MV-4-11 (cell line): ENCODE measurements around the gene WDSUB1.
A peak's percentile ranks its signal among the peaks of the same experiment; 100 is the strongest.

ENCODE experiments used
- DNase-seq: peaks from one replicate; lab custom pipeline; 2025; lab: John Stamatoyannopoulos, UW

WDSUB1 gene, protein sequence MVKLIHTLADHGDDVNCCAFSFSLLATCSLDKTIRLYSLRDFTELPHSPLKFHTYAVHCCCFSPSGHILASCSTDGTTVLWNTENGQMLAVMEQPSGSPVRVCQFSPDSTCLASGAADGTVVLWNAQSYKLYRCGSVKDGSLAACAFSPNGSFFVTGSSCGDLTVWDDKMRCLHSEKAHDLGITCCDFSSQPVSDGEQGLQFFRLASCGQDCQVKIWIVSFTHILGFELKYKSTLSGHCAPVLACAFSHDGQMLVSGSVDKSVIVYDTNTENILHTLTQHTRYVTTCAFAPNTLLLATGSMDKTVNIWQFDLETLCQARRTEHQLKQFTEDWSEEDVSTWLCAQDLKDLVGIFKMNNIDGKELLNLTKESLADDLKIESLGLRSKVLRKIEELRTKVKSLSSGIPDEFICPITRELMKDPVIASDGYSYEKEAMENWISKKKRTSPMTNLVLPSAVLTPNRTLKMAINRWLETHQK

GRCh38 chr2:159285929-159286708 is at the start of gene WDSUB1:
Gene WDSUB1 (minus strand): TSS chr2:159286703. CDS start chr2:159283069, 3,634 bp downstream.
- peak; percentile 18 for DNase-seq

DNA sequence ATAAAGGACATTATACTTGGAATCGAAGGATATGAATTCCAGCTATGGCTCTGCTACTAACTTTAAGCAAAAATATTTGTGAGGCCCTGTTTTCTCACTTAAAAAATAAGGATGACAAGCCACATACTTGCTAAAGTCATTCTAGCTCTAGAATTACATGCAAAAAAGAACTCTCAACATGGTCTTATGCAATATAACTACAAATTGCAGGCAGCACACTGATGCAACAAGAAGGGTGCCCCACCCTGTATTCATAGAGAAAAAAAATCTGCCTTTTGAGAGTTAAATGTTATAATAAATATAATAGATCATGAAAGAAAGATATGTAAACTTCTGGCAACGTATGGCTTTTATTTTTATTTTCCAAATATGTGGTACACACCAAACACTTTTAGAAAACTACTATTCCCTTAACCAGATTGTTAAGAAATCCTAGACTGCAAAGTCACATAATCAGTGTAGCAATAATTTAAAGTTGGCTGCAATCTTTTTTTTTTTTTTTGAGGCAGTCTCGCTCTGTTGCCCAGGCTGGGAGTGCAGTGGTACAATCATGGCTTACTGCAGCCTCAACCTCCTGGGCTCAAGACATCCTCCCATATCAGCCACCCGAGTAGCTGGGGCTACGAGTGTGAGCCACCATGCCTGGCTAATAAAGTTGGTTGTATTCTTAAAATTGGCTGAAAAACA is 40.2 kb upstream of the WDSUB1 start:
- peak; percentile 51 for DNase-seq

DNA sequence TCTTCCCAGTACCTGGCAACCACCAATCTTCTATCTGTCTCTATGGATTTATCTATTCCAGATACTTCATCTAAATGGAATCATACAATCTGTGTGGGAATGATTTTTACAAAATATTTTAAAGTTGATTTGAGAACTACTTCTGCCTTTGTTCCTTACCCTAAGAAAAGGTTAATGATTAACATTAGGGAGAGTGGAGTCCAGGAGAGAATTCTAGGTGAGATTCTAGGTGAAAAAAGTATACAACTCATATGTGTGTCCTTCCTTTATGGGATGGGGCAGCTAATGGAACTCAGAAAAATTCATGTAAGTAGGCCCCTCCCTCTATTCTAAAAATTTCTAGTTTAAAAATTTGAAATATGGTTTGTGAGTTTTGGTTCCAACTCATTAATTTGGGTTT is 35.9 kb upstream of the WDSUB1 start:
- DNase-seq = no peak

DNA sequence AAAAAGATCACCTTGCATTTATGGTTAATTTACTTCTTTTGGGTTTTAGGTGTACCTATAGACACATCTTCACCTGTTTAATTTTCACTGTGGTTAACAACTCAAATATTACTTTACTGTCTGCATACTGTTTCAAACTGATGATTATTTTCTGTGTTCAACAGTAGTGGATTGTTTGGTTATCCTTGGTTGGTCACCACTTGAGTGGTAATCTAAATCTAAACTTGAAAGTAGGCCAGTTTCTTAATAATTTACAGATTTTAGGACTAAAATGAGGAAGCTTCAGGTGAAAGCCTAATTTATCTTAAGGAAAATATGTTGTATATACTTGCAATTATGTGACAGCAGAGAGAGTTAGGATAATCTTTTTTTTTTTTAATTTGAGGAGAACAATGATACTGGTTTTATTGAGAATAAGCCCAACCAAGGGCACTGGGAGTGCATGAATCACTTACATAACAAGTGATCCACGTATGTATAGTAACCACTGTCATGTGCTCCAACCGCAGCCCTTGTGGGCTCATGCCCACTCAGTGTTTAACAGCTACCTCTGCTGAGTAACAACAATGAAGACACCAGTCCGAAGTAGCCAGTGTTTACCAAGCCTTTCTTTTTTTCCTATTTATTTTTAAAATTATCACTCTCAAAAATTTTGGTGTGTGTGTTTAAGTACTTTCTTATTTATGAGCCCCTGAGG is 31.0 kb upstream of the WDSUB1 start:
- peak; percentile 19 for DNase-seq

DNA sequence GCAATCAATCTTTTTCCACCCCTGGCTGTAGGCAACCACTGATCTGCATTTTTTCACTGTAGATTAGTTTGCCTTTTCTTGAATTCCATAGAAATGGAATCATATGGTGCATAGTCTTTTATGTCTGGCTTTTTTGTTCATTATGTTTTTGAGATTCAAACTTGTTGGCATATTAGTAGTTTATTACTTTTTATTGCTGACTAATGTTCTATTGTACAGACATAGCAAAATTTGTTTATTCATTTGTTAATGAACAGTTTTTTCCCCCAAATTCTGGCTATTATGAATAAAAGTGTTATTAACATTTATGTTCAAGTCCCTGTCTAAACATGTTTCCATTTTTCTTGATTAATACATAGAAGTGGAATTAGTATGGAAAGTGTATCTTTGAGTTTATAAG is 21.4 kb upstream of the WDSUB1 start:
- DNase-seq = no peak

DNA sequence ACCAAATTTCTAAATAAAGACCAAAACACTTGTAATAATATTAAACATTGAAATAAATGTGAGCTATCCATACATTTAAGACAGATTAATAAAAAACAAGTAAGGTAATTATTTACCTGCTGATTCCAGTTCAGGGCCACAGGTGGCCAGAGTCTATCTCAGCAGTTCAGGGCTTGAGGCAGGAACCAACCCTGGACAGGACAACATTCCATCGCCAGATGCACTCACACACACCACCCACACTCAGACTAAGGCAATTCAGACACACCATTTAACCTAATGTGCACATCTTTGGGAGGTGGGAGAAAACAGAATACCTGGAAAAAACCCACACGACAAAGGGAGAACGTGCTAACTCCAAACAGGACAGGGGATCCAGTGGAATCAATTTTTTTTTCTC is 14.1 kb upstream of the WDSUB1 start:
- DNase-seq = no peak

DNA sequence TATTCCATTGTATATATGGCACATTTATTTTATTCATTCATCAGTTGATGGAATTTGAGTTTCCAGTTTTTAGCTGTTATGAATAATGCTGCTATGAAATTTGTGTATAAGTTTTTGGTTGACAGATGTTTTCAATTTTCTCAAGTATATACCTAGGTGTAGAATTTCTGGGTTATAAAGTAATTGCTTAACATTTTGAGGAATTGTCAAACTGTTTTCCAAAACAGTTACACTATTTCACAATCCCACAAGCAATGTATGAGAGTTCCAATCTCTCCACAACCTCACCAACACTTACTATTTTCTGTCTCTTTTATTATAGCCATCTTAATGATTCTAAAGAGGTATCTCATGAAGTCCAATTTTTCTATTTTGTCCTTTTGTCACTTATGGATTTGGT is 12.5 kb upstream of the WDSUB1 start:
- no peak for DNase-seq

DNA sequence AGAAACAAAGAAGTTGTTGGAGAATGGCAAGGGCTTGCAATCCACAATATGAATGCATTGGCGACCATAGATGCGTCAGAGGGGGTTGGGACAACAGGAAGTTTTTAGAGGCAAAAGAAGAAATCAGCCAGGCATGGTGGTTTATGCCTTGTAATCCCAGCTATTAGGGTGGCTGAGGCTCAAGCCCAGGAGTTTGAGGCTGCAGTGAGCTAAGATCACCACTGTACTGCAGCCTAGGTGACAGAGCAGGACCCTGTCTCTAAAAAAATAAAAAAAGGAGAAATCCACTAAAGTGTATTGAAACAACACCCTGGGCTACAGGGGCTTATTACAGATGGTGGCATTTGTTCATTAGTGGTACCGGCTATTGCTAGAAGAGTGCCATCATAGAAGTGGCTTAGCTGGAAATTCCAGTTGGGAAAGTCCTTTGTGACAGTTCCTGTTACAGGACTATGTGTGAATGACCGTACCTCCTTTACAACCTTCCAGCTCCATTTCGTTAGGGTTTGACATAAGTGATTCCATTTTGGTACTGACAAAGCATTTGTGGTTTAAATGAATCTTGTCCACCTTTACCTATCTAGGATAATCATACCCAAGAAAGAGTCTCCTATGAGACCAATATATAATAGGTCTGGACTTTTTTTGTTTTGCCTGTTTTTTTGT is 10.7 kb upstream of the WDSUB1 start:
- peak; percentile 69 for DNase-seq

- no peak for DNase-seq
Observed at GRCh38 chr2:159292157-159292556, 5.7 kb upstream of the WDSUB1 start.

DNA sequence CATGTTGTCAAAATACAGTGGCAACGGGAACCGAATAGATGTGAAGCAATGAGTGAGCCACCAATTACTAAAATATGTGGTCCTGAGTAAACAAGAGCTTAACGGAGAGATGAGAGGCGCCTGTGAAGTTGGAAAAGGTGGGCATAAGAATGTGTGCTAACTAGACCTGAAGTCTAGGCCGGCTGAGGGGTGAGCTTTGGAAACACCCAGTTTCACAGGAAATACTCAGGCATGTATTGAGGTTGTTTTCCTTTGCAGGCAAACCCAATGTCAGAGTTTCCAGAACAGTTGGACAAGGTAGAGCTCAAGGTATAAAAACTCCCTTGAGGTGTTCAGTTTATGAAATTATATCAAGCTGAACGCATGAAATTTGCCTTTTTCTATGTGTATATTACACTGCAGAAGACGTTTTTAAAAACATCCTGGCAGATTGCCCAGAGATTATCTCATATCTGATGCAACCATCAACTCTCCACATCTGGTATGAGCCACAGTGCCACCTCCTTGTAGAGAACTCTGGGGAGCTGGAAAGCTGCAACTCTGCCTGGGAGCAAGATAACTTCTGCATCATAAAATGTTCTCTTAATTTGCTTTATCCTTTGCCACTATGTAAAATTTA is 3.9 kb upstream of the WDSUB1 start:
- DNase-seq = peak; percentile 91

DNA sequence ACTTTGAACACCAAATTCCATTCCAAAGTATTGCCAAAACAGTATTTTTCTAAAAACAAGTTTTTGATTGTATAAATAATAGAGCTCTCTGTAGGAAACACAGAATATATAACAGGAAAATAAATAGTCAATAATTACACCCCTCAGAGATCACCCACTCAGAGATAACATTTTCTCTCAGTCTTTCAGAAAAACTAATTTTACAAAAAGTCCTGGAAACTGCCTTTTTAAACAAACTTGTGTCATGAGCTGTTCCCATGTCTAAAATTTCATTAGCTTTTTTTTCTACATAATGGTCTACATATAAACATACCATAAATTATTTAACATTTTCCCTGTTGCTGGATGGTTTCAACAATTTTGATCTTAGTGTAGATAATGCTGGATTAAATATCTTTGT is 1.2 kb upstream of the WDSUB1 start:
- DNase-seq = no peak

GRCh38 chr2:159286709-159287441 is 372 bp upstream of the WDSUB1 start:
- DNase-seq = peak; percentile 96

GRCh38 chr2:159285433-159285832 is 1.1 kb downstream of the WDSUB1 start:
- DNase-seq = no peak

GRCh38 chr2:159283529-159283928 is 3.0 kb downstream of the WDSUB1 start:
- no peak for DNase-seq

DNA sequence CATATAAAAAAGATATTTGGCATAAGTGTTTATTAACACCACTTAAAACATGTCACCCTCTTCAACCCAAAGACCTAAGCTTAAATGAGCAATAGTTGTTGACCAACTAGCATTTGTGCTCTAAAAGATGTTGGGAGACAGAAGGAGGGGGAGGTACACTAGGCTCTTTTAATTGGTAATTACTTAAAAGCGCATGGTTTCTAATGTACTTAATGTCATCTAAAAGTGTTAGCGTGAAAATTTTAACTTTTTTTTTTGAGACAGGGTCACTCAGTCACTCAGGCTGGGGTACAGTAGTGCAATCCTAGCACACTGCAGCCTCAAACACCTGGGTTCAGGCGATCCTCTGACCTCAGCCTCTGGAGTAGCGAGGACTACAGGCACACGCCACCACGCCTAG is 5.5 kb downstream of the WDSUB1 start:
- DNase-seq = no peak

- DNase-seq = no peak
Observed at GRCh38 chr2:159279700-159280099, 6.8 kb downstream of the WDSUB1 start.

DNA sequence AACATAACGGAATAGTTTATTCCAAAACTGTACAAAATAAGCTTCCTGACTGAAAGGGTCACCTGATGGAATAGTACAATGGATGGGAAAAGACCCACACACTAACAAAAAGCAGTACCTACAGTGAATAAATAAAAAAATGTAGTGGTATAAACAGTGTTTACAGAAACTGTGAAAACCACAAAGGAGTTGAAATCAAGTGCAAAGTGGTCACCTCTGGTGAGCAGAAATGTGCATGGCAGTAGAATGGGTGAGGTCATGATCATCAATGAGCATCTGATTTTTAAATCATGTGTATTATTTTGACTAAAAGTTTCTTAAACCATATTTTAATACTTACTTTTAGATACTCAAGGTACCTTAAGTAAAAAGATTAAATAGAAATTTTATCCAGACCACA is 11.4 kb downstream of the WDSUB1 start:
- DNase-seq = no peak

GRCh38 chr2:159272156-159272555 is 14.3 kb downstream of the WDSUB1 start:
- no peak for DNase-seq

DNA sequence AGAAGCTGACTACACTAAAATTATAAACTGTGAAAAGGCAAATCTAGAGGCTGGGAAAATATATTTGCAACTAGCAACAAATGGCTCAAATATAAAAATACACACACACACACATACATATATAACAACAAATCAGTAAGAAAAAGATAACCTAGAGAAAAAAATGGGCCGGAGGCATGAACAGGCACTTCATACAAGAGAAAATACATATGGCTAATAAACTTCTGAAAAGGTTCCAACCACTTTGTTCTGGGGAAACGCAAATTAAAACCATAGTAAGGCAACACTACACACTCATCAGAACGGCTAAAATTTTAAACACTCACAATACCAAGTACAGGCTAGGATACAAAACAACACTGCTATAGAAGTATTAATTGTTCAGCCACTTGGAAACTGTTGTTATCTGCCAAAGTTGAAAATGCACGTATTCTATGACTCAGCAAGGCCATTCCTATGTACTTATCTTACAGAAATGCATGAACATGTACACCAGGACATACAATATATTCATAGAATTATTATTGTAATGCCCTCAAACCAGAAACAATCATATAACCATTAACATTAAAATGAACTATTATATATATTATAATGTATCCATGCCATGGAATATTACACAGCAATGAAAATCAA is 15.6 kb downstream of the WDSUB1 start:
- no peak for DNase-seq

GRCh38 chr2:159267921-159268320 is 18.6 kb downstream of the WDSUB1 start:
- peak; percentile 10 for DNase-seq
